MM.1S (cell line): ENCODE results near the gene ZIC4.

Source experiments
- DNase-seq: peaks from one replicate; pipeline ENCODE4 v3.0.0-alpha.2; 2015
- H2AFZ ChIP-seq: fragments of 300-600 bp; sonication (generic); 2 replicates; pipeline ENCODE4 v1.6.0; 2016; ENCODE audit warnings: antibody characterized with exemption, low read length
- H3F3A ChIP-seq: fragments of 300-600 bp; sonication (generic); 2 replicates; pipeline ENCODE4 v1.6.1; 2016; ENCODE audit warnings: mild to moderate bottlenecking, antibody characterized with exemption, low read length, moderate library complexity, mixed read lengths; ENCODE audit not compliant: insufficient read depth
- H3K27ac ChIP-seq: fragments of 300-600 bp; sonication (generic); 2 replicates; pipeline ENCODE4 v1.5.1; 2016; ENCODE audit warnings: mild to moderate bottlenecking, low read length
- H3K27me3 ChIP-seq: fragments of 300-600 bp; sonication (generic); replicated peaks from 2 replicates; pipeline ENCODE4 v1.6.0; 2016; ENCODE audit warnings: low read length; ENCODE audit not compliant: insufficient read depth
- H3K36me3 ChIP-seq: fragments of 300-600 bp; sonication (generic); replicated peaks from 2 replicates; pipeline ENCODE4 v1.6.1; 2016; ENCODE audit warnings: mild to moderate bottlenecking, low read length, mixed read lengths; ENCODE audit not compliant: insufficient read depth
- H3K4me1 ChIP-seq: fragments of 300-600 bp; sonication (generic); 2 replicates; pipeline ENCODE4 v1.6.1; 2016; ENCODE audit warnings: low read length, mixed read lengths
- H3K4me2 ChIP-seq: fragments of 300-600 bp; sonication (generic); 2 replicates; pipeline ENCODE4 v1.6.0; 2016; ENCODE audit warnings: low read depth, low read length
- H3K4me3 ChIP-seq: fragments of 300-600 bp; sonication (generic); 2 replicates; pipeline ENCODE4 v1.5.1; 2016; ENCODE audit warnings: low read length, mixed read lengths
- H3K79me2 ChIP-seq: fragments of 300-600 bp; sonication (generic); 2 replicates; pipeline ENCODE4 v1.6.1; 2016; ENCODE audit warnings: mixed run types, low read length, mixed read lengths
- H3K9ac ChIP-seq: fragments of 300-600 bp; sonication (generic); 2 replicates; pipeline ENCODE4 v1.6.1; 2016; ENCODE audit warnings: low read length, mixed read lengths
- H3K9me2 ChIP-seq: fragments of 300-600 bp; sonication (generic); replicated peaks from 2 replicates; pipeline ENCODE4 v1.6.1; 2016; ENCODE audit warnings: mild to moderate bottlenecking, low read length, mixed read lengths; ENCODE audit not compliant: insufficient read depth
- H3K9me3 ChIP-seq: fragments of 300-600 bp; sonication (generic); replicated peaks from 2 replicates; pipeline ENCODE4 v1.6.1; 2016; ENCODE audit warnings: mild to moderate bottlenecking, low read length, mixed read lengths; ENCODE audit not compliant: insufficient read depth
- H4K20me1 ChIP-seq: fragments of 300-600 bp; sonication (generic); 2 replicates; pipeline ENCODE4 v1.6.1; 2016; ENCODE audit warnings: mild to moderate bottlenecking, low read length, moderate library complexity, mixed read lengths; ENCODE audit not compliant: insufficient read depth
- EZH2 ChIP-seq: fragments of 300-600 bp; sonication (generic); optimal IDR thresholded peaks from 2 replicates; pipeline ENCODE3; 2017; ENCODE audit warnings: low read depth, mild to moderate bottlenecking, antibody characterized with exemption, low read length, mixed read lengths
- EZH2phosphoT487 ChIP-seq: fragments of 300-600 bp; sonication (generic); IDR thresholded peaks from 2 replicates; pipeline ENCODE4 v1.6.1; 2018; ENCODE audit warnings: antibody characterized with exemption, low read length
- TF ChIP-seq, protein P1 (sequence below): fragments of 300-600 bp; sonication (generic); IDR thresholded peaks from 2 replicates; pipeline ENCODE4 v1.5.1; 2016; ENCODE audit warnings: antibody characterized with exemption, low read length, mixed read lengths

ZIC4 gene

DNA sequence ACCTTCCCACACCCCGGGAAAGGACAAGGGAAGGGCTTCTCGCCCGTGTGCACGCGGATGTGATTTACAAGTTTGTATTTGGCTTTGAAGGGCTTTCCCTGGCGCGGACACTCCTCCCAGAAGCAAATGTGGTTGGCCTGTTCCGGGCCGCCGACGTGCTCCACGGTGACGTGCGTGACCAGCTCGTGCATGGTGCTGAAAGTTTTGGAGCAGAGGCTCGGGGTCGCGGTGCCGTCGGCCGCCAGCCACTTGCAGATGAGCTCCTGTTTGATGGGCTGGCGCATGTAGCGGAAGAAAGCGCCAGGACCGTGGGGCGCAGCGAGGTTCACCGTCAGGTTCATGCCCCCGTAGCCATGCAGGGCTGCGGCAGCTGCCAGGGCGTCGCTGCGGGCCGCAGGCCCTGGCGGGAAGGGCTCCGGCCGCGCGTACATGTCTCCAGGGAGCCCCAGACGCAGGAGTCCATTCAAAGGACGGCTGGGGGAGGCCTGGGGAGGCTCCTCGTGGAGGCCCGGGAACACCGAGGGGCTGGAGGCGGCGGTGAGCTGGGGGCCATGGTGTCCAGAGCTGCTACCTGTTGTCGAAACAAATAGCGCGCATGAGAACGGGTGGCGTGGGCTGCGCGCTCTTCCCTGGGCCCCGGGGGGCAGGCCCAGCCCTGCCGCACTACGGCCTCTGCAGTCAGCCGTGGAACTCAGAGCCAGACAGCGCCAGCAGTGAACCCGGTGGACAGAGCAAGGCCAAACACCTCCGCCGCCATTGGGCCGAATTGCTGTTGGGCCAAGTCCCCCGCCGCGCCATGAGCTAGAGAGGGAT, 10.2 kb downstream of the ZIC4 start:
- Histone ChIP-seq H2AFZ (no peak overlapping the region), H3K9ac (no peak overlapping the region), H3K27ac (no peak overlapping the region), H3K4me2 (no peak overlapping the region), H3K4me3 (no peak overlapping the region), H3K4me1 (no peaks in the 10 kb centered on the region), H3K9me2 (no peaks in the 10 kb centered on the region), H3K36me3 (no peaks in the 10 kb centered on the region), H3F3A (no peaks in the 10 kb centered on the region), H4K20me1 (no peaks in the 10 kb centered on the region), H3K79me2 (no peaks in the 10 kb centered on the region), H3K9me3 (no peaks in the 10 kb centered on the region), H3K27me3 (no peaks in the 10 kb centered on the region)
- TF ChIP-seq EZH2phosphoT487 (no peak), EZH2 (no peak)
- TF ChIP-seq, protein P1, sequence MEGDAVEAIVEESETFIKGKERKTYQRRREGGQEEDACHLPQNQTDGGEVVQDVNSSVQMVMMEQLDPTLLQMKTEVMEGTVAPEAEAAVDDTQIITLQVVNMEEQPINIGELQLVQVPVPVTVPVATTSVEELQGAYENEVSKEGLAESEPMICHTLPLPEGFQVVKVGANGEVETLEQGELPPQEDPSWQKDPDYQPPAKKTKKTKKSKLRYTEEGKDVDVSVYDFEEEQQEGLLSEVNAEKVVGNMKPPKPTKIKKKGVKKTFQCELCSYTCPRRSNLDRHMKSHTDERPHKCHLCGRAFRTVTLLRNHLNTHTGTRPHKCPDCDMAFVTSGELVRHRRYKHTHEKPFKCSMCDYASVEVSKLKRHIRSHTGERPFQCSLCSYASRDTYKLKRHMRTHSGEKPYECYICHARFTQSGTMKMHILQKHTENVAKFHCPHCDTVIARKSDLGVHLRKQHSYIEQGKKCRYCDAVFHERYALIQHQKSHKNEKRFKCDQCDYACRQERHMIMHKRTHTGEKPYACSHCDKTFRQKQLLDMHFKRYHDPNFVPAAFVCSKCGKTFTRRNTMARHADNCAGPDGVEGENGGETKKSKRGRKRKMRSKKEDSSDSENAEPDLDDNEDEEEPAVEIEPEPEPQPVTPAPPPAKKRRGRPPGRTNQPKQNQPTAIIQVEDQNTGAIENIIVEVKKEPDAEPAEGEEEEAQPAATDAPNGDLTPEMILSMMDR, result no peak
- DNase-seq, result no peak

- TF ChIP-seq EZH2phosphoT487, result no peak
- TF ChIP-seq, protein P1, result no peak
- no peak for TF ChIP-seq EZH2
- DNase-seq, result no peak
- H3K4me2 ChIP-seq, result no peak overlapping the region
- H3F3A ChIP-seq, result no peaks in the 10 kb centered on the region
- no peaks in the 10 kb centered on the region for H3K36me3 ChIP-seq
- no peak overlapping the region for H2AFZ ChIP-seq
- H3K27me3 ChIP-seq, result no peaks in the 10 kb centered on the region
- no peaks in the 10 kb centered on the region for H3K79me2 ChIP-seq
- no peaks in the 10 kb centered on the region for H3K9me3 ChIP-seq
- H3K4me1 ChIP-seq, result no peaks in the 10 kb centered on the region
- no peak overlapping the region for H3K4me3 ChIP-seq
- no peak overlapping the region for H3K27ac ChIP-seq
- no peak overlapping the region for H3K9ac ChIP-seq
- no peaks in the 10 kb centered on the region for H4K20me1 ChIP-seq
- H3K9me2 ChIP-seq, result no peaks in the 10 kb centered on the region
Observed at GRCh38 chr3:147394884-147395225, 11.5 kb downstream of the ZIC4 start.

DNA sequence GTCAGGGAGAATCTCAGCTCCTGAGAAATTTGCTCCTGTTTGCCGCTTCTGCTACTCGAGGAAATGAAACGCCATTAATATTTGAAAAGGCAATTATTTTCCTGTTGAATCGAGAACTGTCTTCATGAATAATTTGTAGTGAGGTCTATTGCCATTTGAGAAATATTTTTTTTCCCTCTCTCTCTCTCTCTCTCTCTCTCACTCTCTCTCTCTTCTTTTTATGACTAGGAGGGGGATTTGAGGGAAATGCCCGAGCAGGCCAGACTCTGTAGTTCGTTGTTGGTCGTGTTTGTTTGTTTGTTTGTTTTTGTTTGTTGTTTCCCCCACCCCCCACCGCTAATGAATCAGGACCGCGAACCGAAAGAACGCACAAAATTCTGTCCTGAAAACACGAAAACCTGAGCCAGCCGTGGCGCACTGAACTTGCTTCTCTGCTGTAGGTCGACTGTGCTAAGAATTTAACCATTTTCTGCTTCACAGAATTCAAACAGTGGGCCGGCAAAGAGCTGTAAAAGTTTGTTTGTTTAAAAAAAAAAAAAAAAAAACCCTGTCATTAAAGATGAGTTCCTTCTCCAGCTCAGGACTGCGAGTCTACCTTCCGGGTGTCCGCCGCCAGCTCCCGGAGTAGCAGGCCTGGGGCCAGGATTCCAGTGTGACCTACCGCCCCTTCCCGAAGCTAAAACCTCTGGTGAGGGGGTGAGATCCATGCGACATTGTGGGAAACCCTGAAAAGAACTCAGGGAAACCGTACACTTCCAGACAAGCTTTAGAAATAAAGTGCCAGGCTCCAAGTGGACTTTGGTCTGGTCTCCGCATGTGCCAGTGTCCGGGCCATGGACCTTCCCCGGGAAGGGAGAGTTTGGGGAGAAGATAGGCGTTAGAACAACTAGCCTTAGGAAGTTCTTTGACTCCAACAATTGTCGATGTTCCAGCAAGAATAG, 12.1 kb downstream of the ZIC4 start:
- H4K20me1 ChIP-seq, result no peaks in the 10 kb centered on the region
- no peaks in the 10 kb centered on the region for H3K9me2 ChIP-seq
- no peak overlapping the region for H2AFZ ChIP-seq
- H3K79me2 ChIP-seq, result no peaks in the 10 kb centered on the region
- no peaks in the 10 kb centered on the region for H3K4me1 ChIP-seq
- no peaks in the 10 kb centered on the region for H3F3A ChIP-seq
- H3K9me3 ChIP-seq, result no peaks in the 10 kb centered on the region
- TF ChIP-seq EZH2phosphoT487, result no peak
- TF ChIP-seq, protein P1, result no peak
- TF ChIP-seq EZH2, result no peak
- H3K27me3 ChIP-seq, result no peaks in the 10 kb centered on the region
- no peak overlapping the region for H3K4me3 ChIP-seq
- H3K36me3 ChIP-seq, result no peaks in the 10 kb centered on the region
- no peak overlapping the region for H3K27ac ChIP-seq
- DNase-seq, result no peak
- no peak overlapping the region for H3K9ac ChIP-seq
- H3K4me2 ChIP-seq, result no peak overlapping the region
